ENCODE data around the gene FMN2.

GRCh38 chr1:240210026-240210425 is 118.3 kb downstream of the FMN2 start:
- TF ChIP-seq CTCF (conservative IDR thresholded peaks at IDR 0.05) (no peak), EZH2 (IDR thresholded peaks at IDR 0.05; ENCODE audit: low read depth) (no peak)
